Inflammatory macrophage treated with lipopolysaccharide for 4 hours (primary cell): ENCODE data around the gene SNX32.
"Not testable (repeated sequence)": the region's sequence is repeated elsewhere in the genome, so short reads cannot be mapped to it uniquely, and the experiment has no call there.

Experiments used
- DNase-seq: peaks from one replicate; pipeline ENCODE4 v3.0.0-alpha.2; 2020

The SNX32 gene

GRCh38 chr11:65887723-65888162 lies 54.0 kb downstream of the SNX32 start:
- no peak for DNase-seq

GRCh38 chr11:65888163-65888814 lies 54.5 kb downstream of the SNX32 start, which contains the start of gene FIBP:
FIBP (minus strand) TSS chr11:65888471; CDS start chr11:65888418, 53 bp downstream.
- DNase-seq, result peak; percentile 97

- peak; percentile 99 for DNase-seq
These were observed 56.8 kb downstream of the SNX32 start, which contains the start of gene CCDC85B for GRCh38 chr11:65890324-65891218. CCDC85B (plus strand) TSS chr11:65890673; CDS start chr11:65890784, 111 bp downstream.

- no peak for DNase-seq
These were observed 57.7 kb downstream of the SNX32 start for GRCh38 chr11:65891219-65892136.

- not testable (repeated sequence) for DNase-seq
These were observed 58.4 kb downstream of the SNX32 start for GRCh38 chr11:65892137-65892540.

- no peak for DNase-seq
These were observed 59.0 kb downstream of the SNX32 start for GRCh38 chr11:65892661-65893317.

GRCh38 chr11:65894034-65894591 lies 60.4 kb downstream of the SNX32 start:
- peak; percentile 46 for DNase-seq

GRCh38 chr11:65895482-65895981 lies 61.8 kb downstream of the SNX32 start:
- no peak for DNase-seq

- DNase-seq, result no peak
These were observed 62.6 kb downstream of the SNX32 start for GRCh38 chr11:65896034-65896999.

- DNase-seq, result no peak
These were observed 63.3 kb downstream of the SNX32 start for GRCh38 chr11:65897020-65897471.

- DNase-seq, result no peak
These were observed 65.0 kb downstream of the SNX32 start for GRCh38 chr11:65898656-65899355.

- peak; percentile 80 for DNase-seq
These were observed 65.8 kb downstream of the SNX32 start for GRCh38 chr11:65899356-65900124.

GRCh38 chr11:65900125-65900898 lies 66.5 kb downstream of the SNX32 start, which contains the start of gene FOSL1:
FOSL1 (minus strand) TSS chr11:65900388; CDS start chr11:65900339, 49 bp downstream.
- peak; percentile 93 for DNase-seq

- DNase-seq, result no peak
These were observed 67.1 kb downstream of the SNX32 start for GRCh38 chr11:65900899-65901180.

- no peak for DNase-seq
These were observed 69.3 kb downstream of the SNX32 start for GRCh38 chr11:65903068-65903481.
